ENCODE measurements around the gene NT5C3A. TPM values are rescaled to one million over a fixed set of nuclear protein-coding genes. Genes with fewer than 3 reads are reported as not detected.
A peak's percentile ranks its signal among the peaks of the same experiment; 100 is the strongest.

NT5C3A gene
- total RNA-seq, 3 donors from 2014 or later, result 22.2 to 42.3 (median 27.5) TPM

DNA sequence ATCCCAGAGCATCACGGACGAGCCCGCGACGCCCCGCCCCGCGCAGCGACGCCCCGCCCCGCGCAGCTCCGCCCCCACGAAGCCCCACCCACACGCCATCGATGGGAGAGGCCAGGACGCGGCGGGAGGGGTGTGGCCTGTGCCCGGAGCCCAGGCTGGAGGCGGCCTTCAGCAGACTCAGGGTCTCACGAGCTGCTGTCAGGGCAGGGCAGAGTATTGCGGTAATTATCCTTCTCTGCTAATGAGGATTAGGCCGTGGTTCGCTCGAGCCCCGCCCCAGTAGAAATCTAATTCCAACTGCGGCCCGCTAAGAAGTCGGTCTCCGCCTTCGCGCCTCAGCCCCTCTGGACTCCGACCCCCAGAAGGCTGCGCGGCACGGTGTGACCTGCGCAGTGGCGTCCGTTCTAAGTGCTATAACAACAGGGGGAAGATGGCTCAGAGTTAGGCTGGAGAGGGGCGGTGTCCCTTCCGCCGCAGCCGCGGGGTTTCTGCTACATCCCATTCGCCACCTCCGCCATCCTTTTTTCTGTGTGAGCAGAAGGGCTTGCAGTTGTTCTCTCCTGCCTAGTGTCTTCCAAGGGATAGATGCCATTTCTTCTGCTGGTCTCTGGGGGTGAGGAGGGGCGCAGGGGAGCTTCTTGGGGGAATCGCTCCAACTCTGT lies 337 bp upstream of the NT5C3A start:
- DNase-seq (ENCODE audit: low spot score in 2 of 2), result peak; percentile 90
- Histone ChIP-seq H3K4me1 (peaks cover 0 to 10% of the 10 kb centered on the region in 2 donors), H3K27ac (peak overlapping the region; percentile 93 to 96), H3K36me3 (no peaks in the 10 kb centered on the region), H3K9me3 (peaks cover 12 to 13% of the 10 kb centered on the region in 2 donors), H3K27me3 (no peaks in the 10 kb centered on the region), H3K4me3 (peak overlapping the region; percentile 88 to 97 (median 89))
- intact Hi-C loops (cut with DNase I; ENCODE audit: low total_unique reads), result no loop called here
- TF ChIP-seq, protein P1, sequence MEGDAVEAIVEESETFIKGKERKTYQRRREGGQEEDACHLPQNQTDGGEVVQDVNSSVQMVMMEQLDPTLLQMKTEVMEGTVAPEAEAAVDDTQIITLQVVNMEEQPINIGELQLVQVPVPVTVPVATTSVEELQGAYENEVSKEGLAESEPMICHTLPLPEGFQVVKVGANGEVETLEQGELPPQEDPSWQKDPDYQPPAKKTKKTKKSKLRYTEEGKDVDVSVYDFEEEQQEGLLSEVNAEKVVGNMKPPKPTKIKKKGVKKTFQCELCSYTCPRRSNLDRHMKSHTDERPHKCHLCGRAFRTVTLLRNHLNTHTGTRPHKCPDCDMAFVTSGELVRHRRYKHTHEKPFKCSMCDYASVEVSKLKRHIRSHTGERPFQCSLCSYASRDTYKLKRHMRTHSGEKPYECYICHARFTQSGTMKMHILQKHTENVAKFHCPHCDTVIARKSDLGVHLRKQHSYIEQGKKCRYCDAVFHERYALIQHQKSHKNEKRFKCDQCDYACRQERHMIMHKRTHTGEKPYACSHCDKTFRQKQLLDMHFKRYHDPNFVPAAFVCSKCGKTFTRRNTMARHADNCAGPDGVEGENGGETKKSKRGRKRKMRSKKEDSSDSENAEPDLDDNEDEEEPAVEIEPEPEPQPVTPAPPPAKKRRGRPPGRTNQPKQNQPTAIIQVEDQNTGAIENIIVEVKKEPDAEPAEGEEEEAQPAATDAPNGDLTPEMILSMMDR (IDR thresholded peaks at IDR 0.05), result no peak
- peak in 1 of 3 donors; percentile 41 for TF ChIP-seq POLR2AphosphoS5 (IDR thresholded peaks at IDR 0.05)

DNA sequence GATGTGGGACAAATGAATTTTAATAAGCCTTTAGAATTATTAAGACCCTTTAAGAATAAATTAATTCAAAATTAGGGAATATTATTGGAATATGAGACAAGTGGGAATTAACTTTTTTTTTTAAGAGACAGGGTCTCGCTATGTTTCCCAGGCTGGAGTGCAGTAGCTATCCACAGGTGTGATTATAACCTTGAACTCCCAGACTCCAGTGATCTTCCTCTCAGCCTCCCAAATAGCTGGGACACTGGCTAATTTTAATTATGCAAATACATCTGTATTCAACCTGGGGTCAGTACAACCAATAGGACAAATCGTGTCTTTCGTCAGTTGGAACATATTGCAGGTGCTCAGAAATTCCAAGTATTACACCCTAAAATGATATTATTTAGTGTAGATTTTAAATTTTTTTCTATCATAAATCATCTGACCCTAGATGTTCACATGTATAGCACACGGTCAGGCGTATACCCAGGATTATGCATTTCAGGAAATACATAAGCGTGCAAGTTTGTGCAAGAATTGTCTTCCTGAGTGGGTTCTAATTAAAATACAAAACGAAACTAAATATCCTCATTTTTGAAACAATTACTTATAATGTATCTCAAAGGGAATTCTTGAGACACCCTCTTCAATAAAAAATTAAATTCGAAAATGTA lies 1.2 kb downstream of the NT5C3A start:
- H3K27ac ChIP-seq, result no peak overlapping the region

DNA sequence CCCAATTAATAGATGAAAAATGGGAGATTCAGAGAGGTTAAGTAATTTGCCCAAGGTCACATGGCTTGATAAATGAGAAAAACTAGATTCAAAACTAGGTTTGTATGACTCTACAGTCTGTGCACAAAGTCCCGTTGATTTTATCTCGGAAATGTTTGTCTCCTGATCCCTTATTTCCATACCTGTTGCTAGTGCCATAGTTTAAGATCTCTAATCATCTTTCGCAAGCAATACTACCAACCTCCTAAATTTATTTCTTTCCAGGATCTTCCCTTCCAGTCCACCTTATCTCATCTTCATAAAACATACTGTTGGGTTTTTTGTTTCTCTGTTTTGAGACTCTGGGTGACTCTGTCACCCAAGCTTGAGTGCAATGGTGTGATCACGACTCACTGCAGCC lies 2.9 kb downstream of the NT5C3A start:
- H3K9me3 ChIP-seq, result no peaks in the 10 kb centered on the region
- intact Hi-C loops (cut with DNase I; ENCODE audit: low total_unique reads), result no loop called here

More for the DNA sequence above, 1.2 kb downstream of the NT5C3A start:
- Histone ChIP-seq H3K9me3 (peaks cover 7 to 13% of the 10 kb centered on the region in 2 donors), H3K27me3 (no peaks in the 10 kb centered on the region), H3K4me3 (peak overlapping the region; percentile 88 to 97 (median 89)), H3K36me3 (no peaks in the 10 kb centered on the region), H3K4me1 (peaks cover 0 to 10% of the 10 kb centered on the region in 2 donors)
- intact Hi-C loops (cut with DNase I; ENCODE audit: low total_unique reads), result no loop called here
- no peak for TF ChIP-seq POLR2A (IDR thresholded peaks at IDR 0.05)
- TF ChIP-seq, protein P1 (IDR thresholded peaks at IDR 0.05), result no peak
- no peak for TF ChIP-seq POLR2AphosphoS5 (IDR thresholded peaks at IDR 0.05)
- no peak for DNase-seq (ENCODE audit: low spot score in 2 of 2)

DNA sequence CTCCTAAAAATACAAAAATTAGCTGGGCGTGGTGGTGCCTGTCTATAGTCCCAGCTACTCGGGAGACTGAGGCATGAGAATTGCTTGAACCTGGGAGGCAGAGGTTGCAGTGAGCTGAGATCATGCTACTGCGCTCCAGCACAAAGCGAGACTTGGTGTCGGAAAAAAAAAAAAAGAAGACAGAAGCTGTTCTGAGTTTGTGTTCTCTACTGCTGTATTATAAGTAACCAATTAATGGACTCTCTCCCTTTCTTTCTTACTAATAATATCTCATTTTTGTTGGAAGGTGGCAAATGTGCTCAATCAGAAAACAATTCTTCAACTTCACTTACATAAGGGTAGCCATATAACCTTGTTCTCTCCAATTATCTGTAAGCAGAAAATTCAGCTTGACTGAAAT lies 7.4 kb downstream of the NT5C3A start:
- Histone ChIP-seq H3K9me3 (no peaks in the 10 kb centered on the region), H3K27me3 (no peaks in the 10 kb centered on the region), H3K36me3 (no peaks in the 10 kb centered on the region), H3K4me3 (no peak overlapping the region), H3K27ac (no peak overlapping the region), H3K4me1 (peaks cover 0 to 2% of the 10 kb centered on the region in 2 donors)
- intact Hi-C loops (cut with DNase I; ENCODE audit: low total_unique reads), result no loop called here
- TF ChIP-seq, protein P1 (IDR thresholded peaks at IDR 0.05), result no peak
- TF ChIP-seq POLR2AphosphoS5 (IDR thresholded peaks at IDR 0.05), result no peak
- TF ChIP-seq POLR2A (IDR thresholded peaks at IDR 0.05), result no peak
- no peak for DNase-seq (ENCODE audit: low spot score in 2 of 2)

More for the DNA sequence above, 2.9 kb downstream of the NT5C3A start:
- TF ChIP-seq, protein P1 (IDR thresholded peaks at IDR 0.05), result no peak
- TF ChIP-seq POLR2AphosphoS5 (IDR thresholded peaks at IDR 0.05) (no peak), POLR2A (IDR thresholded peaks at IDR 0.05) (no peak)
- no peak overlapping the region for H3K4me3 ChIP-seq
- no peak overlapping the region for H3K27ac ChIP-seq
- no peaks in the 10 kb centered on the region for H3K27me3 ChIP-seq
- no peaks in the 10 kb centered on the region for H3K36me3 ChIP-seq
- H3K4me1 ChIP-seq, result peaks cover 0 to 10% of the 10 kb centered on the region in 2 donors
- DNase-seq (ENCODE audit: low spot score in 2 of 2), result no peak
